HEK293T (cell line): ENCODE measurements around the gene PRSS23.

Experiments
- ARNT ChIP-seq: fragments of 450-650 bp; IDR thresholded peaks from 2 replicates; pipeline ENCODE4 v1.6.1; 2017; ENCODE audit warnings: mild to moderate bottlenecking
- FOXK2 ChIP-seq: fragments of 450-650 bp; IDR thresholded peaks from 2 replicates; pipeline ENCODE4 v1.6.1; 2016; ENCODE audit warnings: mild to moderate bottlenecking
- SUZ12 ChIP-seq: fragments of 450-650 bp; IDR thresholded peaks from 2 replicates; pipeline ENCODE4 v1.6.1; 2016; ENCODE audit warnings: mild to moderate bottlenecking
- ZNF384 ChIP-seq: fragments of 450-650 bp; IDR thresholded peaks from 2 replicates; pipeline ENCODE4 v1.6.1; 2016

GRCh38 chr11:86769219-86769618 lies 31.1 kb upstream of the PRSS23 start:
- TF ChIP-seq ZNF384 (no peak), ARNT (no peak), FOXK2 (no peak), SUZ12 (no peak)
